Fibroblast of skin of left biceps (primary cell): Measurements from ENCODE around the gene CD48.

Experiments
- DNase-seq, 2 experiments: peaks; one replicate each; pipeline ENCODE4 v3.0.0-alpha.2; 2013; ENCODE audit warnings: low read depth in 2 of 2

Gene CD48

DNA sequence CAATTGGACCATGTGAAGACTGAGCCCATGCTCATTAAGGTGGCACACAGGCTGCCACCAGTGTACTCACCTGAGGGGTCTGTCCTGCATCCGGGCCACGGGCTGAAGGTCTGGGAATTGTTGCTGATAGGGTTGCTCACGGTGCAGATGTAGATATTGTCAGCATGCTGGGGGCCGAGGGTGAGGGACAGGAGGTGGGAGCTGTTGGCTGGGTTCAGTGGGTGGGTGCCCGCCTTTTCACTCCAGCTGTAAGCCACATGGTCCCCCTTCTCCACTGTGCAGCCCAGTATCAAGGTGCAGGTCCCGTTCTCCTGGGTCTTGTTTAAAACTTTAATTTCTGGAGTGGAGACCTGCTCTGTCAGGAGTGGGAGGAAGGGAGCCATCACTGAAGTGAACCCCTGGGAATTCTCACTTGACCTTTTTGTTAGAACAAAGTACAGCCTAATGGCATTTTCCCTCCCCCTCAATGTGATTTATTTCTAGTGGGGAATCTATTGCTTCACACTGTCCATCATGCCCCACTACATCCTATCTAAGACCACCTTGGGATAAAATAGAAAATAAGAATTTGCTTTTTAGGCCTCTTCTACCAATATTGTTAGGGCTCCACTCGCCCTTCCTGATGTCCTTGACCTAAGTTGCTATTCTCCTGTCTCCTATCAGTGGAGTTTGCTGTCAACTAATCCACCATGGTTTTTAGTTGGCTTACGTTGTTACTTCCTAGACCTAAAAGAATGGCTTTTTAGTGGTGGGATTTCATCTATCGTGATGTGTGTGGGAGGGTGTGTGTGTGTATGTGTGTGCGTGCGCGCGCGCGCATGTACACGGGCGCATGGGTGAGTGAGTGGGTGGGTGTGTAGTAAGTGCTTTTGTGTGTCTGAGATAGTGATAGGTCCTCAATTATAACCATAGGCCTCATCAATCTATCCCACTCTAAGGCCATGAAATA, 76.8 kb downstream of the CD48 start:
- no peak for DNase-seq

DNA sequence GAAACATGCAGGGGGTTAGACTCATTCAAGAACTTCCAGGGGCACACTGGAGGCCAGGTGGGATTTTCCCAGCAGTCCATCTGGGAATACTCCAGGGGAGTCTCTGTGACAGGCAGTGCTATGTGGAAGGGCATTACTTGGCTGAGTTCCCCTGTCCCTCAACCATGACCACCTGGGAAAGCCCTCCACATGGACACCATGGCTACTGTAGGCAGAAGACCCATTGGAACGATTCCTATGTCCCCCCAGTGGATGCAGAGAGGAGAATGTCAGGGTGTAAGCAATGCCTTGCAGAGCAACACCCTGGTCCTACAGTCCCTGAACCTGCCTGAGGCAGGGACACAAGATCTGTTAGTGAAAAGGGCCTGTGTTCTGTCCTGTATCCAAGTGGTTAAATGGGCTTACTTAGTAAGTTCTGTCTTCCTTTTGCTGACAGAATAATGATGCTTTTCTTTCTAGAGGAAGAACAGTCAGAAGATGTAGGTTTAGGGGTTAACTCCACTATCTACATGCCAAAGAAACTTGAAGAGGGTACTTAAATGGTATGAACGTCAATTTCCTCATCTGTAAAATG, 78.2 kb downstream of the CD48 start:
- no peak for DNase-seq

DNA sequence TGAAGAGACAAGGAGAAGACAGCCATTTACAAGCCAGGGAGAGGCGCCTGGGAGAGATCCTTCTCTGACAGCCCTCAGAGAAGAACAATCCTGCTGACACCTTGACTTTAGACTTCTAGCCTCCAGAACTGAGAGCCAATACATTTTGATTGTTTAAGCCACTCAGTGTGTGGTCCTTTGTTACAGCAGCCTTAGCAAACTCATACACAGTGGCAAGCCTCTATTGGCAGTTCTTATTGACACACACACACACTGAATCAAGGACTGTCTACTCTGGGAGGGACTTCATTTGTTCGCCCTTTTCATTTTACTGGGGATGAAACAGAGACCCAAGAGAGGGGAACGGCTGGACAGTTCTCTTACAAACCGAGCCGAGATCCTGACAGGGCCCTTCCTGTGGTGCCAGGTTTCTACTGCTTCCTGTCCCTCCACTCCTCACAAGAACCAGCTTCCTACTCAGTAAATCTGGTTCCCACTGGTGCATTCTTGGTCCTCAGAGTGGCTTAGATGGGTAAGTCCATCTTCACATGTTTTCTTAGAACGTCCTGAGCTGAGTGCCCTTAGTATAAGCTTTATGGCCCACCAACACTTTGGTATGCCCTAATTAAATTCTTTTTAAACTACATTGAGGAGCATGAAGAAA, 79.5 kb downstream of the CD48 start:
- no peak for DNase-seq

DNA sequence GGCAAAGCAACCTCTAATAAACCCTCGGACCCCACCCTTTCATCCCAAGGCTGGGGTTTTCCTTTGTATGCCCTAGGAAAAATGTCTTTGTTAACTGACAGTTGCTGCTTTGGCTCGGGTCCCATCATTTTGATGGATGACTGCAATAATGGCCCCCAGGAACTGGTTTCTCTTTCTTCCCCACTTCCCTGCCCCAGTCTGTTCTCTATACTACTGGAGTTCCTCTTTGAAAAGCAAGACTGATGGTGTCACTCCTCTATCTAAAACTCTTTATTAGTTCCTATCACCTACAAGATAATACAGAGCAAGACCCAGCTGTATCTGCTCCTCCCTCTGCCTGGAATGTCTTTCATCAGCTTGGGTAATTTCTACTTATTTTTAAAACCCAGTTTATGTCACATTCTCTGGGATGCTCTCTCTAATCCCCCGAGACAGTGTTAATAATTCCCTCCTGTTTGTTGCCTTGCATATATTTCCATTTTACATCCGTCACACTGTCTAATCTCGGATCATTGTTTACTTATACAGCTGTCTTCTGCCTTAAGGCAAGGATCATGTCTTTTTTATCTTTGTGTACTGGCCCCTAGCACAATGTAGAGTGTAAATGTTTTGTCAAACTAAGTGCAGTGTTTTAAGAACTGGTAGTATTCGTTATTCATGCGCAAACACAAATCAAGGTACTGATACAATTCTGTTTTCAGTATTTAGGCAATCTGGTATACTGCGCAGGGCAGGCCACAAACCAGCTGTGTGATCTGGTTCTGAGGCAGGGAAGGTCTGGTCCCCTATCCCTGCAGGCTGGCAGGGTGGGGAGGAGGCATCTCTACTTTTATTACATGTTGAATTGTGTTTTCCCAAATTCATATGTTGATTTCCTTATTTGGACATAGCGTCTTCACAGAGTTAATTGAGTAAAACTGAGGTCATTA, 80.8 kb downstream of the CD48 start:
- DNase-seq = no peak

DNA sequence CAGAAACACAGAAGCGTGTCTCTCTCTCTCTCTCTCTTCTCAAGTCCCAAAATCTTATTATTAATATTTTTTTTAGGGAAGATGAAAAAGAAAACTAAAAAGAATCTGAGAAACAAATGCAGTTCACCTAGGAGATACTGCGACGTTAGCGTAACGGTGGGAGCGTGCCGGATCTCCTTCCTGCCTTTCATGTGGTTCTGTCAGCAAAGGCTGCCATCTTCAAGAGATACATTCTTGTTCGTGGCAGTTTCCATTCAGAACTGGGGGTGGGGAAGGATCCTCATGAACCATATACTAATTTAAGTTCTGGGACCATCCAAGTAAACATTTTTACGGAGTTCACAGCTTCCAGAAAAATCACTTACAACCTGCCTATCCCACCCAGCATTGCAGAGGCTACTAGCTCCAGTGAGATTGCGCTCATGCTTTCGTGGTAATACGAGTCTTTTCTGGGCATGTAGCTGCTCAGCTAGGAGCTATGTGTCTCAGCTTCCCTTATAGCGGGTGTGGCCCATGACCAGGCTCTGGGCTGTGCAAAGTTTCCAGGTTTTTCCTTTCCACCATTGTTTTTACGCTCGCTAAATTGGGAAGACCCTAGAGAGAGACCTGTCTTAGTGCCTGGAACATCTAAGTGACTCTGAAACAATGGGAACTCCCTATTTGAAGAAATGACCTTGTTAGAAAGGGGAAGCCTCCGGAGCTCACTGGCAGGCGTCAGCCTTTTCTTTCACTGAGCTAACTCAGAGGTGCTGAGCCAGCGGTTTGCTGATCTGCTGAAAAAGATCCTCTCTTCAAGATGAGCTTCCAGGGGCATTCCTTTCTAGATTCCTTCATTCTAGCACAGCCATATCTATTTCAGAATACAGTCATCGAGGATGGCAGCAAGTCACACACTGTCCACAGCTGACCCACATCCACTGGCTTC, 82.1 kb downstream of the CD48 start:
- DNase-seq = no peak

DNA sequence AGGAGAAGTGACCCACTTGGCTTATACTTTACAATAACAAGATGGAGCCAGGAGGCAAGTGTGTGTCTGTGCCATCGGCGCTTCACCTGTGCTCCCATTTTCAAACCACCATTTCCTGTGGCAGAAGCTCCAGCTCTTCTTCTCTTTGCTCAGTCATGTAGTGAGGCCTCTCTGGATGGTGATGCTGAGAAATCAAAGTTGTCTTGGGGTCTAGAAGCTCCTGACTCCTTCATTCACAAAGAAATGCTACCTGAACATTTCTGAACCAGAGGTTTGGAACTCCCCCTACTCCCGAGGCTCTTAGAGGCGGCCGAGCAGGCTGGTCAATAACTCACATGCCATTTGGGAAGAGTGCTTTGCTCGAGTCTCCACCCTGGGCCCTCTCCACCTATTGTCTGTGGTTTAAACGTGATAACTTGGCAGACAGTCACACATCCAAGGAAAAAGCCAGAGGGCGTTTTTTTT, 82.8 kb downstream of the CD48 start:
- DNase-seq = no peak
